SIG-M5 treated with dmso at 0.1 percent for 504 hours (cell line): ENCODE measurements around the gene TOLLIP.

Source experiments
- DNase-seq: peaks from one replicate; lab custom pipeline; 2025; ENCODE audit not compliant: unreplicated experiment; lab: John Stamatoyannopoulos, UW

The TOLLIP gene

DNA sequence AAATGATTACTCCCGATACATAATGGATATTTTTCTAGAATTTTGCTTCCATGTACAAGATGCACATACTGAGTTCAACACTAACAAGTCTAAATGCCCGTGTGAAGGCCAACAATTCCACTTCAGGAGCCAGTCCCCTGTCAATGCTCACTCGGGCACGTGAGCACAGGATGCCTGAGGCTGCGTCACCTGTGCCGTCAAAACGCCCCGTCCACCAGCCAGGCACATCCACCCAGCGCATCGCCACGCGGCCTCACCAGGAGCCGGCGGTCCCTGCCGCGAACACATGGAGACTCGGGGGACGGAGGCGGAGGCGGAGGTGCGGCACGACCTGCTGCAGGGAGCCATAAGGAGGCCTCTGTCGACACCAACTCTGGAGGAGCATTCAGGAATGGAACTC is 9.8 kb downstream of the TOLLIP start:
- no peak for DNase-seq

DNA sequence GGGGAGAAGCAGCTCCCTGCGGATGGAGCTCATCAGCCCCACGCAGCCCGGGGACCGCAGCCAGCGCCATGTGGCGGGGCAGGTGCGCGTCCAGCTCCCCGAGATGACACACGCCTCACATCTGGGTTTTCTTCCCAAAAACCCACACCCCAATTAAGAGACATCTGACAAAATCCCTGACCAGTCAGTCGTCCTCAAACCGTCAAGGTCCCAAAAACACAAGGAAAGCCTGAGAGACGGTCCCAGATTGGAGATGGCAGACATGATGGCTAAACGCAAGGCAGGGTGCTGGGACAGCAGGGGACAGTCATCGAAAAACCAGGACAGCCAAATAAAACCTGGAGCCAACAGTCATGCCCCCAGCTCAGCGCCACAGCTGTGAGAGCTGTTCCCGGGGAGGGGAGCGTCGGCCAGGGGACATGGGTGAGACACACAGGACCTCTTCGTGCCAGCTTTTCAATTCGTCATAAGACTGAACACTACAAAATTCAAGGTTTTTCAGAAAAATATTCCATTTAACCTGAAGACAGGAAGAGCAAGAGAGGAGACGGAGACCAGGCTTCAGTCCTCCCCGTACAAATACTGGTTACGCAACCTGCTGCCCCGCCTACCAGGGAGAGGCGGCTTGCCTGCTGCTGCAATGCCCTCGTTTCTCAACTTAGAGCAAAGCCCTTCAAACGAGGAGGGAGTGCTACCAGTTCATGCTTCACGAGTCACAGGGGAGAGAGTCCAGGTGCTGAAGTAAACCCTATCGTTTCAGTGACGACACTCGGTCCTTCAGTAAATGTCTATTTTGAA is 10.5 kb downstream of the TOLLIP start:
- peak; percentile 83 for DNase-seq

DNA sequence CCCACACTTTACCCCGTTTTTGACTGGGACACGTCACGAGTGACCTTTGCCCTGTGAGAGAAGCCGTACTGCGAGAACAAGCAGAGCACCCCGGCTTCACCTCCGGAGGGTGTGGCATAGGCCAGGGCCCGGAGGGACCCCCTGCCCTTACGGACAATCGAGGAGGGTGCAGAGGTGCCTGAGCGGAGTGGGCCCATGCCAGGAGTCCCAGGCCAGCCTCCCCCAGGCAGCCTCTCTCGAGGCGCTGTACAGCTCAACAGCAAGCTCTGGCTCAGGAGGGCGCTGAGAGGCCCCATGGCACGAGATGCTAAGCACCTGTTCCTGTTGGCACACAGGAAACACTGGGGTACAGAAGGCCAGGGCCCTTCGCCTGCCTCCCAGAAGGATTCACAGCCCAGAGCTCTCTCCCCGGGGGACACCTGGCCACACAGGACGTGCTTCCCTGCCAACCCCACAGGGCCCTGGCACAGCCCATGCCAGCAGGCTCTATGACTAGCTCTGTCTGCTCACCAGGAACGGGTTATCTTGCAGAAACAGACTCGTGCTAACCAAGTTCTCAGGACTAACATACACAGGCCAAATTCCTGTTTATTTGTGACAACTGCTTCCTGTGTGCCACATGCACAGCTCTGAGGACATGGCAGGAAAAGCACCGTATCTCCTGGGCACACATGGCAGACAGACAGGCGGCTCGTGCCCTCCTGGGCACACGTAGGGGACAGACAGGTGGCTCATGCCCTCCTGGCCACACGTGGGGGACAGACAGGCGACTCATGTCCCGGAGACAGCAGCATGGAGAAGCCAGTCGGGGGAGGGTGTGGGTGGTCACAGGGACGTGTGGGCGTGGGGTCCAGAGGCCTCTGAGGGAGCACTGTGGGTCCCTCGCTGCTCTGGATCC is 11.6 kb downstream of the TOLLIP start:
- no peak for DNase-seq

DNA sequence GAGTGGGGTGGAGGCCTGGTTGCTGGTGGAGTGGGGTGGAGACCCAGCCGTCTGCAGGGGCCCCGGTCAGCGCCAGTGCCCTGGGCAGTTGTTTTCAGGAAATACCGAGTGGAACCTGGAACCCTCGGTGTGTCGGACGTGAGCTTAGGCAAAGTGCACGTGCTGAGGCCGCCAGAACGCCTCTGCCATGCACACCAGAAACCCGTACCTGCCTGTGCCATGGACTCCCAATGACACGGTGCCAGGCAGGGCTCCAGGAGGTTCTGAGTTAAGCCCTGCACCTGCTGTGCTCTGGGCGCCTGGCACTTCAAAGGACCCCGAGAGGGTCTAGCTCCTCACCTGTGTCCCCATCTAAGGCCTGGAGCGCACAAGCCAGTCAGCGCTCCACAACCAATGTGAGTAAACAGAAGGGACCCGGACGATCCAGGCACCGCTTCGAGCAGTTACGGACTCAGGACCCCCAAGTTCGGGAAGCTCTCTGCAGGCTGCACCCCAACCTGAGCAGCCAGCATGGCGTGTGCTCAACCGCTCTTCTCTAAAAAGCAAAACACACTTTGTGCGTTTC is 12.3 kb downstream of the TOLLIP start:
- DNase-seq: no peak

DNA sequence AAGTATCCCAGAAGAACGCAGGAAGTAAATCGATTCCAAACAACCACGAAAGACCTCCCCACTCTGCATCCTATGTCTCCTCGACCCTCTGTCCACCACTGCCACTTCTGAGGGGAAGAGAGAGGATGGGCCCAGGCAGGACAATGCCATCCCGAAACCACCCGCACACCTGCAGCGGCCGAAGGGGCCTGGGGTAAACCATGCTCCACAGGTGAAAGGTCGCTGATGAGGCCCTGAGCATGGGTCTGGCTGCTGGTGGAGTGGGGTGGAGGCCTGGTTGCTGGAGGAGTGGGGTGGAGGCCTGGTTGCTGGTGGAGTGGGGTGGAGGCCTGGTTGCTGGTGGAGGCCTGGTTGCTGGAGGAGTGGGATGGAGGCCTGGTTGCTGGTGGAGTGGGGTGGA is 13.1 kb downstream of the TOLLIP start:
- DNase-seq: no peak

DNA sequence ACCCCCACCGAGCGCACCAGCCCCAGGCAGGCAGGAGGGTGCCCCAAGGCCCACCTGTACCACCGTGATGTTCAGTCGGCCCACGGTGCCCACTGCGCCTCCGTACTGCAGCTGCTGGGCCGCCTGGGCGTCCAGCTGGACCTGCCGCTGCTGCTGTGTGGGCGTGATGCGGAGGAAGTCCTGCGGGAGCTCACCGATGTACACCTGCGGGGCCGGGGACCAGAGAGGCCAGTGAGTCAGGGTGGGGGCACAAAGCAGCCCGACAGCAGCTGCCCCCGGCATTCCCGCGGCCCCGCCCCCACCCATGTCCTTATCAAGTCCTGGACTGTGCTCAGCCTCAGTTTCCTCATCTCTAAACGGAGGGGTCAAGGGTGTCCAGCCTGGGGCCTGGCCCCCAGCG is 13.8 kb downstream of the TOLLIP start:
- no peak for DNase-seq

DNA sequence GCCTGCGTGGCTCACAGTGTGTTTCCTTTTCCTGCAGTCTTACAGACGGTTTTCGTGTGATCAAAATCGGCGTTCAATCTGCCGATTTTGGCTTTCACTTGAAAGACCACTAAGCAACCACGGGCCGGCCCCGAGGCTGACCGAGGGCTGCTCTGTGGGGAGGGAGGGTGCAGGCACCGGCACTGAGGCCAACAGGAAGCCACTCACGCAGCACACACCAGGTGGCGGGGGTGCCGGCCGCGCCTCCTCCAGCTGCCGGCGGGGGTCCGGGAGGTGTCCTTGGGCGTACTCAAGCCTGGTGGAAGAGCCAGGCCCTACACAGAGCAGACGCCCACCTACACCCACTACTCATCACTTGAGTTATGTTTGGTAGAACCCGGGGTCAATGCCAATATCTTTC is 14.3 kb downstream of the TOLLIP start:
- no peak for DNase-seq

DNA sequence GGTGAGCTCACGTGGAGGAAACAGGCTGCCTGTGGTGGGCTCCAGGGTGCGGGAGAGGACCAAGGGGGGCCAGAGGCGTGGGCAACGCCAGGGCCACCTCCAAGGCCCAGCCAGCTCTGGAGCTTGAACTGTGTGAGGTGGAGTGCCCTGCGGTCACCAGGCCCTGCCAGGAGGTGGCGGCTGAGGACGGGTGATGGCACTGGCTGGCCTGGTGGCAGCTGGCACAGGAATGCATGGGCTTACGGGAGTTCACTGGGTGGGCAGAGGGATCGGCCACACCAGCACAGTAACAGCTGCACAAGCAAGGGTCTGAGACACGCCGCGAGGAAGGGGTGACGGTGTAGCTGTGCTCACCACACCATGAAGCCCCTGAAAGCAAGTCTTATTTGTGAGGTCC is 15.8 kb downstream of the TOLLIP start:
- DNase-seq: no peak

DNA sequence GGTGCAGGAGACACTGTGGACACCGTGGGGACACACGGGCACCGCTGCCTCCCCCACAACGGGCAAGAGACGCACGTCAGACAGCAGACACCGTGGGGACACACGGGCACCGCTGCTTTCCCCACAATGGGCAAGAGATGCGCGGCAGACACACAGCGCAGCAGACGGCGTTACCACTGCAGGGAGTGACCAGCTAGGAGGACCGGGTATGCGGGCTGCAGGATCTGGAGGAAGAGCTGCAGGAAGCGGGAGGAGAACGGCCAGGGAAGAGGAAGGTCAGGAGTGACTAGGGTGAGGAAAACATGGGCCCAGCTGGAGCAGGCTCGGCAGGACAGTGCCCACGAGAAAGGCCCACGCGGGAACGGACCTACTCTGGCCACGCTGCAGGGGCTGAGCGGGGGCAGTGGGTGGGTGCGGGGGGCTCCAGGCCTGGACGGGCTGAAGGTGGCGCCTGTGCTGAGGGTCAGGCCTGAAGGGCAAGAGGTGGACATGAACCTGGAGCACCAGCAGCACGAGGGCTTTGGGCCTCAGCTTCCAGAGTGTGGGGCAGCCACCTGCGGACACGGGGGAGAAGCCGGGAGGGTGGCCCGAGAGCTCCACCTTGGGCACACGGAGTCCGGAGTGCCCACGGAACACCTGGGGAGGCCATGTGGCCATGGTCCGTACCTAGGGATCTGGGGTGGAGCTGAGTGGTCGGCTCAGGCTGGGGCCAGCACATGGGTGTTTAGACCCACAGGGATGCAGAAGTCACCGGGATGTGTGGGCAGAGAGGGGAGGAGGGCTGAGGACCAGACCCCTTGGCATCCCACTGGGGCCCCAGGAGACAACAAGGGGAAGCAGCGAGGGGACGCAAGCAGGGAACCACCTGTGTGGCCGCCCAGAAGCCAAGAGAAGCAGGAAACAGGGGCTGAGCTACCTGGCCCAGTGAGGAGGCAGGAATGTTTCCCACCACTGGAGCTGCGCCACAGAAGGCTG is 16.5 kb downstream of the TOLLIP start:
- no peak for DNase-seq

DNA sequence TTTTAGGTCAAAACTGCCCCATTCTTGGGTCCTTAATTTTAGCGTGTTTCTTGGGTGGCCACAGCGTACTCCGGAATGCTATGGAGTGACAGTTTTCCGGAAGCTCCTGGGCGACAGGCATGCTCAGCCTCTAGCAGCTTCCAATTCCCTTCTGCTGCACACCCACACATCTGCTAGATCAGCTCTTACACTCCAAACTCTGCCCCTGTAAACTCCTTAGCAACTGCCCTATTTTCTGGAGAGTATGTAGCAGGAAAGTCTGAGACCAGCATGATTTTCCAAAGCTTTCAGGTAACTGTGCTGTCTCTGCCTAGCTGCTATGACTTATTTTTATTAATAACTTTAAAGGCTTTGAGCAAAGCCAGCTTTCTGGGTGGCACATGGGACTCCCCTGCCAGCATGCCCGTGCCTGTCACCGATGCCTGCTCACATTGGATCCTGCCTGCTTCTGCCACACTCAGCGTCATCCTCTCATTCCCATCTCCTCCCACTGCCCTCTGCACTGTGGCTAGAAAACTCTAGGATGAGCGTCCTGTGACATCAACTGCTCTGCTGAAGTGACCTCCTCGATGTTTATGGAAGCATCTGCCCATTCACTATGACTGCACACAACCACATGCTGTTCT is 17.3 kb downstream of the TOLLIP start:
- DNase-seq: no peak

DNA sequence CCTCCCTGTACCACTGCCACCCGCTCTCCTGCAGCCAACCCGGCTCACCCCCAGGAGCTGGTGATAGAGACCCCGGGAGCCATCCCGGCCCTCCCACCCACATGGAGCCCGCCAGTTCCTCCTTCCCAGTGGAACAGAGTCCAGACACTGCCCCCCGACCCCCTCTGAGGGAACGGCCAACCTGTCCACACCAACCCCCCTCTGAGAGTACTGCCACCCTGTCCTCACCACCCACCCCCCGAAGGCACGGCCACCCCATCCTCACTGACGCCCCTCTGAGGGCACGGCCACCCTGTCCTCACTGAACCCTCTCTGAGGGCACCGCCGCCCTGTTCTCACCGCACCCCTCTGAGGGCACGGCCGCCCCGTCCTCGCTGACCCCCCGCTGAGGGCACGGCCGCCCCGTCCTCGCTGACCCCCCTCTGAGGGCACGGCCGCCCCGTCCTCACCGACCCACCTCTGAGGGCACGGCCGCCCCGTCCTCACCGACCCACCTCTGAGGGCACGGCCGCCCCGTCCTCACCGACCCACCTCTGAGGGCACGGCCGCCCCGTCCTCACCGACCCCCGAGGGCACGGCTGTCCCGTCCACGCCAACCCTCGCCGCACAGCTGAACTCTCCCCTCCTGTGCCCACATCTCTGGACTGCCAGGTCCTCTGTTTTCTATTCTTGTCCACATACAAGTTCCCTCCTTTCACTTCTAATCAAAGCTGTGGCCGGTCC is 18.0 kb downstream of the TOLLIP start:
- no peak for DNase-seq

DNA sequence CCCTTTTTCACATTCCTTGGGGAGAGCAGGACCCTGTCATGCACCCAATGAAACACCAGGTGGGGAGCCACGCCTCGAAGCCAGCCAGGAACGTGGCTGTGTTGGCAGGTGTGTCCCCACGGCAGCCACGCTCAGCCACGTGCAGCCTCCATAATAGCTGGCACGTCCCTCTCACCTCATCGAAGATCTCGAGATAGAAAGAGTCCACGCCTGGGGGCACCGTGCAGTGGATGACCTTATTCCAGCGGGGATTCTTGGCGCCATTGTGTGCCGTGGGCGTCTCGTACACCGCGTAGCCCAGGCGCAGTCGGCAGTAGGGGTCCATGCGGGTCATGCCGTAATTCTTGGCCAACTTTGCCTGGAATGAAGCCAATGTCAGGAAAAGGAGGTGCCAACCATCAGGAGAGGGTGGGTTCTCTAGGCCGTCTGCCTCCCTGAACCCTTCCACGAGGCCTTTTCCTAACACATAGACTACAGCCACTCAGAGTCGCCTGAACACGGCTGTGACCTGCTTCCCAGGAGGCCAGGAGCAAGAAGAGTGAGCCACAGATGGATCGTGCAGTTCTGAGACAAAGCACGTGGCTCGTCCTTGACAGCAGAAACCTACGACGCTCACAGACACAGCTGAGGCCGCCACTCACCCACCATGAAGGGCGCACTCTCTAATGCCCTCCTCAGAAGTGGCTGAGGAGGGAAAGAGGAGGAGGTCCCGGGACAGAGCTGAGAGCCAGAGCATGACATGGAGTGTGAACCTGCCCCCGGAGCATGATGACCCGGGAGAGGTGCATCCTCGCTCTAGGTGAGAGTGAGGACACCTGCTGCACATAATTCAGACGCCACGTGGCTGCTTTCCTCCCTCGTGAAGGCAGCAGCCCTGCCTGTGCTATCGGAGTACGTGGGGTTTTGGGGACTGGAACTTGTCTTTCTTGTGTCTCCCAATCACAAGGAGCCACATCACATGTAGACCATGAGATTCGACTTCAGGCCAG is 19.1 kb downstream of the TOLLIP start:
- no peak for DNase-seq

DNA sequence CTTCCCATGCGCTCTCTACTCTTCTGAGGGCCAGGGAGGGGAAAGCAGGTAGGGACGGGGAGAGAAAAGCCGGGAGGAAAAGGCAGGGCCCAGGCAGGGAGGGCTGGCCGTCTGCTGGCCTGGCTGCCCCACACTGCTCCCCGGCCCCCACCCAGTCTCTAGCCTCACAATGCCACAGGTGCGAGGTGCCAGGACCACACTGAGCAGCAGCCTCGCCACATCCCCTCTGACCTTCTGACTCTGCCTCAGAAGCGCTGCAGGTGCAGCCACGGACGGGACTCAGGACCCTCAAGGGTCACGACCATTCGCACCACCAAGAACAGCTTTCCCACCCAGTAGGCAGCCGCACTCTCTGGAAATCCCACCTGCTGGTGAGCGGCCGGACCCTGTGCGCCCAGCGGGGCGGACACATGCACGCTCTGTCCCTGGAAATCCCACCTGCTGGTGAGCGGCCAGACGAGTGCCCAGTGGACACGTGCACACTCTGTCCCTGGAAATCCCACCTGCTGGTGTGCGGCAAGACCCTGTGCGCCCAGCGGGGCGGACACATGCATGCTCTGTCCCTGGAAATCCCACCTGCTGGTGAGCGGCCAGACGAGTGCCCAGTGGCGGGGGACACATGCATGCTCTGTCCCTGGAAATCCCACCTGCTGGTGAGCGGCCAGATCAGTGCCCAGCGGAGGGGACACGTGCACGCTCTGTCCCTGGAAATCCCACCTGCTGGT is 20.1 kb downstream of the TOLLIP start:
- DNase-seq: no peak

DNA sequence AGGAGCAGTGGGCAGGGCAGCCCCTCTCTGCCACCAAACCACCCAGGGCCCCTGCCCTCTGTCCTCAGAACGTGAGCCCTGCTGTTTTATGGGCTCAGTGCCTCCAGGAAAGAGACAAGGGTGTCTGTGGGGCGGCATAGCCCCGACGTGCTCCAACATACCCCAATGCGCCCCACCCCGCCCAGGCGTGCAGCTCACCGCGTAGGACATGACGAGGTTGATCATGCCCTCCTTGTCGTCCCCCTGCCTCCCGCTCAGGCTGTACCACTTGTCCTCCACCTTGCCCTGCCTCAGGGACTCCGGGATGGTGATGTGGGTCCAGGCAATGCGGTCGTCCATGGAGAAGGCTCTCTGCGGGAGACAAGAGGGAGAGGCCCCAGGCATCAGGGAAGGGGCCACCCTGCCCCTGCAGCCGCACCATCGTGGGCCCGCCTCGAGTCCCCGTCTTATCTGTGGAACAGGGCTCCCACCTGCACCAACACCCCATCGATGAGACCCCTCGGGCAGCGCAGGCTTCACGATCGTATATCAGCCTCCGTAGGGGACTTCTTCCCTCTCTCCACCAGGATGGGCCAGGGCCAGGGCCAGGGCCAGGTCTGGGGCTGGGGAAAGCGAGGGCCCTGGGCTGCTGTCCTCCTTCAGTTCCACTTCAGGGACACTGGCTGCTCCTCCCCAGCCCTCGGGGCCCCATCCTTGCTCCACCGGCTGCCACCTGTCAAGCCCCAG is 20.8 kb downstream of the TOLLIP start:
- DNase-seq: no peak

DNA sequence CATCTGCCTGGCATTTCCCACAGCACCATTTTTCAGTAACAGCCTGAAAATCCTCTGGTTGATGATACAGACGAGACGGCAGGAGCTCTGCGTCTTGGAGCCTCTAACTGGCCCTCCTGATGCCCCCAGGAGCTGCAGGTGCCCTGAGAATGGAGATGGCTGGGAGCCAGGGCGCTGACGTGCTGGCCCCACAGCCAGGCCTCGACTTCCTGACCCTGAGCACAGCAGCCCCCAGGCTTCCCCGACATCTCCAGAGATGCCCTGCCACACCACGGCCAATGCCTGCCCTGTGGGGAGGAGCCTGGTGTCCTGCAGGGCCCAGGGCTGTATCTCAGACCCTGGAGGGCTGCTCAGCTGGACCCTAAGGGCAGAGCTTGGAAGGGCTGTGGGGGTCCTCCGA is 21.5 kb downstream of the TOLLIP start:
- no peak for DNase-seq

DNA sequence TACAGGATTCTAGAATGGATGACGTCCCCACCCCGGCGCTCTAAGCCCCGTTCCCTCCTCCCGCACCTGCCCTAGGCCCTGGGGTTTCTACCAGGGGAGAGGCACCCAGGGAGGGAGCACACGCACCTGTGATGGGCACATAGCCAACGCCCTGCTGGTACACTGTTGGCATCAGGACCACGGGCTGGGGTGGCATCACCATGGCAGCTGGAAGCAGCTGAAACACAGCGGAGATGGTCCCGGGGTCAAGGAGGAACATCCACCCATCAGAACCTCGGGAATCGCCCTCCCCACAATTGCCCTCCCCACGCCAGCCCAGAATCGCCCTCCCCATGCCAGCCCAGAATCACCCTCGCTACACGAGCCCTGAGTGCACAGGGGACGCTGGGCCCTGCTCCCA is 23.6 kb downstream of the TOLLIP start:
- no peak for DNase-seq

DNA sequence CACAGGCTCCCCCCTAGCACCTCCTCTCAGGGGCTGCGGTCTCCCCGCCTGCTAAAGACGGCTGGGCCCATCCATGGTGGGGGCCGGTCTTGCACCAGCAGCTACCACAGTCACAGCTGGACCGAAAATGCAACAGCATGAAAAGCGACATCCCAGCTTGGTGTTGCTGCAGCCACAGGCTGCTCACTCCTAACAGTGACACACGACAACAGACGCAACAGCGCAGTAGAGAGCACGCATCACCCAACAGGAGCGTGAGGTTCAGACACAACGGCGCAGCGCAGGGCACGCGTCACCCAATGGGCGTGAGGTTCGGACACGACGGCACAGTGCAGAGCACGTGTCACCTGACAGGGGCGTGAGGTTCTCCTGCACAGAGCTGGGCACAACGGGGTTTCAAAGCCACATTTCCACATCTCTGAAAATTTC is 24.1 kb downstream of the TOLLIP start:
- no peak for DNase-seq
